Body of pancreas (tissue), 4 donors: ENCODE data around the gene CEACAM5. TPM values are rescaled to one million over a fixed set of nuclear protein-coding genes. Genes with fewer than 3 reads are reported as not detected.

Experiments used
- ATAC-seq: fragments of 150-250 bp; one replicate; pipeline ENCODE4 v1.9.1; 2016
- DNase-seq, 4 donors: peaks; one replicate each; pipeline ENCODE4 v3.0.0-alpha.2; 2019
- H3K27ac ChIP-seq, 4 donors: fragments of 200-600 bp; sonication (generic); 1 replicate in 3 of 4; 2 replicates in 1 of 4; pipeline versions ENCODE4 v1.5.1 to v1.6.1; 2016 to 2019; ENCODE audit warnings: mild to moderate bottlenecking in 1 of 4, mixed read lengths in 1 of 4, moderate library complexity in 1 of 4
- H3K27me3 ChIP-seq, 2 donors: fragments of 200-600 bp; sonication (generic); one replicate each; pipeline ENCODE4 v1.6.0; 2016; ENCODE audit warnings: mild to moderate bottlenecking in 1 of 2
- H3K36me3 ChIP-seq, 2 donors: fragments of 200-600 bp; sonication (generic); replicated peaks in 1 of 2; 2 replicates each; pipeline ENCODE4 v1.5.1; 2016; ENCODE audit warnings: low read depth in 2 of 2; ENCODE audit not compliant: insufficient read depth in 1 of 2
- H3K4me1 ChIP-seq: fragments of 200-600 bp; sonication (generic); one replicate; pipeline ENCODE4 v1.6.0; 2016
- H3K4me3 ChIP-seq, 2 donors: fragments of 200-600 bp; sonication (generic); 1 replicate in 1 of 2; 2 replicates in 1 of 2; pipeline ENCODE4 v1.5.1; 2016 to 2019
- H3K9me3 ChIP-seq, 3 donors: fragments of 200-600 bp; sonication (generic); 1 replicate in 2 of 3; 2 replicates in 1 of 3; pipeline ENCODE4 v1.5.1; 2016
- CTCF ChIP-seq, 7 experiments: fragments of 450-650 bp in 4 of 7; fragments of 200-600 bp in 3 of 7; sonication (generic) in 3 of 7; IDR thresholded peaks; one replicate each; pipeline ENCODE4 v1.5.1; 2016 to 2019; ENCODE audit warnings: antibody characterized with exemption in 7 of 7
- POLR2A ChIP-seq, 3 donors: fragments of 450-650 bp; IDR thresholded peaks; one replicate each; pipeline ENCODE4 v1.6.1; 2016; ENCODE audit warnings: antibody characterized with exemption in 3 of 3, mild to moderate bottlenecking in 2 of 3
- WGBS, 2 donors: methylation state at CpG; one replicate each; pipeline ENCODE4 v1.1.5; 2017; 5-methylcytosine and 5-hydroxymethylcytosine counted together
- intact Hi-C: fragments of 100-400 bp; cut with DNase I; formaldehyde crosslinking; loops from one replicate; pipeline ENCODE4 v1.15.1; 2023
- total RNA-seq, 2 donors: library from RNA; depleted of rRNA; stranded (reverse); fragments of >200 nt; gene quantifications; one replicate each; pipeline ENCODE4 v1.1.0, GENCODE V29; 2016

Gene CEACAM5
- total RNA-seq, 2 donors from 2014 or later, result 4.9 TPM; not detected in 1

GRCh38 chr19:41740415-41741243 lies 32.2 kb downstream of the CEACAM5 start:
- H3K36me3 ChIP-seq, result no peaks in the 10 kb centered on the region
- H3K27ac ChIP-seq, result no peak overlapping the region
- no peak for DNase-seq
- no peak for TF ChIP-seq POLR2A (IDR thresholded peaks at IDR 0.05)
- TF ChIP-seq CTCF (IDR thresholded peaks at IDR 0.05), result no peak
- no peaks in the 10 kb centered on the region for H3K4me1 ChIP-seq
- no peak for ATAC-seq
- intact Hi-C loops, result loop anchor here (10.0 kb wide), 1 partner anchor 106 kb away; no protein-coding TSS in a partner anchor
- no peaks in the 10 kb centered on the region for H3K9me3 ChIP-seq
- no peaks in the 10 kb centered on the region for H3K27me3 ChIP-seq
- 69 to 70% methylated on average over 5 of the region's 5 CpGs for WGBS, 2 donors
- no peak overlapping the region for H3K4me3 ChIP-seq

GRCh38 chr19:41741244-41741554 lies 32.8 kb downstream of the CEACAM5 start:
- Histone ChIP-seq H3K9me3 (no peaks in the 10 kb centered on the region), H3K27ac (no peak overlapping the region), H3K4me3 (no peak overlapping the region), H3K27me3 (no peaks in the 10 kb centered on the region), H3K36me3 (no peaks in the 10 kb centered on the region), H3K4me1 (no peaks in the 10 kb centered on the region)
- DNase-seq (no peak), ATAC-seq (no peak)
- TF ChIP-seq CTCF (IDR thresholded peaks at IDR 0.05), result no peak
- no peak for TF ChIP-seq POLR2A (IDR thresholded peaks at IDR 0.05)
- intact Hi-C loops, result loop anchor here (10.0 kb wide), 1 partner anchor 106 kb away; no protein-coding TSS in a partner anchor
- 54 to 63% methylated on average over 2 of the region's 2 CpGs for WGBS, 2 donors

GRCh38 chr19:41744850-41745249 lies 36.4 kb downstream of the CEACAM5 start:
- intact Hi-C loops, result loop anchor here (10.0 kb wide), 1 partner anchor 110 kb away; no protein-coding TSS in a partner anchor
- no peaks in the 10 kb centered on the region for H3K27me3 ChIP-seq
- TF ChIP-seq POLR2A (IDR thresholded peaks at IDR 0.05) (no peak), CTCF (IDR thresholded peaks at IDR 0.05) (no peak)
- ATAC-seq (no peak), DNase-seq (no peak)
- WGBS, 2 donors, result 50 to 62% methylated on average over 4 of the region's 4 CpGs
- no peak overlapping the region for H3K27ac ChIP-seq
- H3K9me3 ChIP-seq, result no peaks in the 10 kb centered on the region
- no peaks in the 10 kb centered on the region for H3K36me3 ChIP-seq
- no peak overlapping the region for H3K4me3 ChIP-seq
- peaks cover 10% of the 10 kb centered on the region for H3K4me1 ChIP-seq

- Histone ChIP-seq H3K9me3 (no peaks in the 10 kb centered on the region), H3K4me3 (no peak overlapping the region), H3K27me3 (no peaks in the 10 kb centered on the region), H3K27ac (no peak overlapping the region), H3K4me1 (peaks cover 15% of the 10 kb centered on the region), H3K36me3 (no peaks in the 10 kb centered on the region)
- intact Hi-C loops, result loop anchor here (10.0 kb wide), 1 partner anchor 111 kb away; no protein-coding TSS in a partner anchor
- no peak for ATAC-seq
- no peak for DNase-seq
- TF ChIP-seq CTCF (IDR thresholded peaks at IDR 0.05), result no peak
- no peak for TF ChIP-seq POLR2A (IDR thresholded peaks at IDR 0.05)
- WGBS, 2 donors, result 63 to 86% methylated on average over 5 of the region's 5 CpGs
These were observed 37.3 kb downstream of the CEACAM5 start for GRCh38 chr19:41745756-41746155.
